GM12878 (cell line): ENCODE results near the gene TTLL8.

ENCODE experiments used
- CUX1 ChIP-seq: IDR thresholded peaks from 2 replicates; pipeline ENCODE4 v1.6.1; 2012; ENCODE audit warnings: improper control_type of control experiment, low read depth, low read length; ENCODE audit not compliant: insufficient replicate concordance
- EZH2 ChIP-seq: IDR thresholded peaks from 2 replicates; pipeline ENCODE4 v1.6.1; 2012; ENCODE audit warnings: low read depth, mild to moderate bottlenecking, control low read depth, inconsistent platforms, low read length, borderline replicate concordance; ENCODE audit not compliant: control insufficient read depth
- HCFC1 ChIP-seq: fragments of 150-350 bp; IDR thresholded peaks from 2 replicates; pipeline ENCODE4 v1.6.1; 2014; ENCODE audit warnings: low read length

DNA sequence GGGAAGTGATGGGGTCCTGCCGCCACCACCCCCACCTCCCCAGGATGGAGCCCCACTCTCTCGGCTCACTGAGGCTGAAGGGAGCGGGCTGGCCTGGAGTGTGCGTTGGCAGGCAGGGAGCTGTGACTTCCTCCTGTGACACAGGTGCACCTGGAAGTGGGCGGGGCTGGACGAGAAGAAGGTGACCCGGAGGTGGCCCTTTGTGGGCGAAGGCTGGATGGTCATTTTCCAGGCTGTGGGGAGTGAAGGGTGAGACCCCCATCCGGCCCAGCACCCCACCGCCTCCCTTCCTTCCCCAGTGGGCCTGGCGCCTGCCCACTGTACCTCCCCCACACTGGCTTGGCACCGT lies 60.9 kb downstream of the TTLL8 start:
- TF ChIP-seq CUX1 (no peak), EZH2 (no peak), HCFC1 (no peak)
